Esophagus squamous epithelium (tissue), 5 donors: Measurements from ENCODE around the gene FANCL. TPM values are rescaled to one million over a fixed set of nuclear protein-coding genes. Genes with fewer than 3 reads are reported as not detected.
A peak's percentile ranks its signal among the peaks of the same experiment; 100 is the strongest.
"Not testable (repeated sequence)": the region's sequence is repeated elsewhere in the genome, so short reads cannot be mapped to it uniquely, and the experiment has no call there.

ENCODE experiments used
- DNase-seq: peaks from one replicate; lab custom pipeline; 2025; lab: John Stamatoyannopoulos, UW
- H3K27ac ChIP-seq, 4 donors: fragments of 200-600 bp; sonication (generic); one replicate each; pipeline ENCODE4 v1.5.1; 2016 to 2019; ENCODE audit warnings: mild to moderate bottlenecking in 1 of 4
- H3K27me3 ChIP-seq, 4 donors: fragments of 200-600 bp; sonication (generic); 1 replicate in 3 of 4; 2 replicates in 1 of 4; pipeline versions ENCODE4 v1.5.1 to v1.6.0; 2017 to 2021; ENCODE audit warnings: antibody characterized with exemption in 1 of 4
- H3K36me3 ChIP-seq, 3 donors: fragments of 200-600 bp; sonication (generic); one replicate each; pipeline ENCODE4 v1.5.1; 2016 to 2019
- H3K4me1 ChIP-seq, 3 donors: fragments of 200-600 bp; sonication (generic); one replicate each; pipeline ENCODE4 v1.5.1; 2017 to 2019
- H3K4me3 ChIP-seq, 4 donors: fragments of 200-600 bp; sonication (generic); 1 replicate in 3 of 4; 2 replicates in 1 of 4; pipeline ENCODE4 v1.5.1; 2016 to 2019; ENCODE audit warnings: mild to moderate bottlenecking in 2 of 4, moderate library complexity in 1 of 4
- H3K9me3 ChIP-seq, 3 donors: fragments of 200-600 bp; sonication (generic); one replicate each; pipeline ENCODE4 v1.5.1; 2016 to 2019
- POLR2A ChIP-seq, 4 donors: fragments of 450-650 bp; IDR thresholded peaks; one replicate each; pipeline ENCODE4 v1.6.1; 2017; ENCODE audit warnings: antibody characterized with exemption in 4 of 4, mild to moderate bottlenecking in 4 of 4, moderate library complexity in 3 of 4
- WGBS, 2 donors: methylation state at CpG; one replicate each; pipeline ENCODE4 v1.1.5; 2018; 5-methylcytosine and 5-hydroxymethylcytosine counted together
- intact Hi-C: fragments of 100-400 bp; cut with DNase I; formaldehyde crosslinking; loops from one replicate; pipeline ENCODE4 v1.15.0; 2022
- total RNA-seq, 4 donors: library from RNA; depleted of rRNA; stranded (reverse); fragments of >200 nt; gene quantifications; one replicate each; pipeline ENCODE4 v1.1.0, GENCODE V29; 2016
- TF ChIP-seq, protein P1 (sequence below), 6 experiments: fragments of 450-650 bp in 4 of 6; fragments of 200-600 bp in 2 of 6; sonication (generic) in 2 of 6; IDR thresholded peaks; one replicate each; pipeline ENCODE4 v1.5.1; 2016 to 2019; ENCODE audit warnings: antibody characterized with exemption in 6 of 6, mild to moderate bottlenecking in 4 of 6, moderate library complexity in 4 of 6
- donor health status: DM: yes; HTN: yes; CAD: no.

FANCL gene
- 10 to 100 TPM; 10.5 to 18.7 (median 14.2) TPM for total RNA-seq

DNA sequence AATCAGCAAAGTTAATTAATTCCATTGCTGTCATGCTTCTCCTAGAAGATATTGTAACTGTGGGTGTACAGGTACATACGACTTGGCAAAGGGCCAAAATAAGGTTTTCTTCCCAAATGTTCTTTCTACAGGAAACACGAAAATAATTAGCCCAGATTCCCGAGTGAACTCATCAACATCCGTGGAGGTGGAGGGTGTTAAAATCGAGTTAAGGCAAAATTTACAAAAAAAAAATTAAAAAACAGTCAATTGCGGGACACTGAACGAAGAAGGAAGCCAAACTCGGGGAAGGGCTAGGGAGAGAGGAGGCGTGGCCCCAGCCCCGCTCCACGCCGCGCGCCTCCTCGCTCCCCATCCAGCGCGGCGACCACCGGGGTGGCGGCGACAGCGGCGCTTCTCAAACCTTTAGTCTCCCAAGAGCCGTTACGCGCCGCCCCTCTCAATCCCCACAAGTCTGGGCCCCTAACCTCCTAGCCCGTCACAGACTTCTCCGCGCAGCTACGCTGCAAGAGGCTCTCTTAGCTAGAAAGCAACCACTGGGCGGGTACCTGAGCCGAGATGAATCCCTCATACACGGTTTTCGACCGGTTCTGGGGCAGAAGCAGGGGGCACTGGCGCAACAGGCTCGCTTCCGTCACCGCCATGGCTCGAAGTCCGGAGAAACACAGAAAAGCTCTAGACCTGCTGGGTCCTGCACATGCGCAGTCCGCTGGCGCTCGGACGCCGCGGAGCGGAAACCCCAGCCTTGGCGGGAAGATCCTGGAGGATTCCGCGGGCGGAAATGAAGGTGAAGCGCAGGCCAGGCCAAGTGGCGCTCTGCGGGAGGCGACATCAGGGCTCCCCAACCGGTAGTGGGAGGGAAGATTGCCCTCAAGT, at the start of gene FANCL:
FANCL (minus strand) TSS at position 656 of the 876 bp plus-strand sequence; CDS start at position 644, 12 bp downstream.
- Histone ChIP-seq H3K27me3 (no peaks in the 10 kb centered on the region), H3K4me3 (peak within 1 kb of the TSS; percentile 81 to 95 (median 86)), H3K9me3 (no peaks in the 10 kb centered on the region), H3K36me3 (no peaks in the 10 kb centered on the region), H3K4me1 (peaks cover 0 to 24% (median 0%) of the 10 kb centered on the region in 3 donors), H3K27ac (peak within 1 kb of the TSS; percentile 73 to 92 (median 84))
- intact Hi-C loops: no loop called here
- WGBS, 2 donors: 0% methylated on average over 30 to 33 of the region's 59 CpGs
- peak; percentile 10 for DNase-seq
- peak in 1 of 4 donors; percentile 29 for TF ChIP-seq POLR2A (IDR thresholded peaks at IDR 0.05)
- TF ChIP-seq, protein P1, sequence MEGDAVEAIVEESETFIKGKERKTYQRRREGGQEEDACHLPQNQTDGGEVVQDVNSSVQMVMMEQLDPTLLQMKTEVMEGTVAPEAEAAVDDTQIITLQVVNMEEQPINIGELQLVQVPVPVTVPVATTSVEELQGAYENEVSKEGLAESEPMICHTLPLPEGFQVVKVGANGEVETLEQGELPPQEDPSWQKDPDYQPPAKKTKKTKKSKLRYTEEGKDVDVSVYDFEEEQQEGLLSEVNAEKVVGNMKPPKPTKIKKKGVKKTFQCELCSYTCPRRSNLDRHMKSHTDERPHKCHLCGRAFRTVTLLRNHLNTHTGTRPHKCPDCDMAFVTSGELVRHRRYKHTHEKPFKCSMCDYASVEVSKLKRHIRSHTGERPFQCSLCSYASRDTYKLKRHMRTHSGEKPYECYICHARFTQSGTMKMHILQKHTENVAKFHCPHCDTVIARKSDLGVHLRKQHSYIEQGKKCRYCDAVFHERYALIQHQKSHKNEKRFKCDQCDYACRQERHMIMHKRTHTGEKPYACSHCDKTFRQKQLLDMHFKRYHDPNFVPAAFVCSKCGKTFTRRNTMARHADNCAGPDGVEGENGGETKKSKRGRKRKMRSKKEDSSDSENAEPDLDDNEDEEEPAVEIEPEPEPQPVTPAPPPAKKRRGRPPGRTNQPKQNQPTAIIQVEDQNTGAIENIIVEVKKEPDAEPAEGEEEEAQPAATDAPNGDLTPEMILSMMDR (IDR thresholded peaks at IDR 0.05): peak in 1 of 6 experiments; percentile 30

DNA sequence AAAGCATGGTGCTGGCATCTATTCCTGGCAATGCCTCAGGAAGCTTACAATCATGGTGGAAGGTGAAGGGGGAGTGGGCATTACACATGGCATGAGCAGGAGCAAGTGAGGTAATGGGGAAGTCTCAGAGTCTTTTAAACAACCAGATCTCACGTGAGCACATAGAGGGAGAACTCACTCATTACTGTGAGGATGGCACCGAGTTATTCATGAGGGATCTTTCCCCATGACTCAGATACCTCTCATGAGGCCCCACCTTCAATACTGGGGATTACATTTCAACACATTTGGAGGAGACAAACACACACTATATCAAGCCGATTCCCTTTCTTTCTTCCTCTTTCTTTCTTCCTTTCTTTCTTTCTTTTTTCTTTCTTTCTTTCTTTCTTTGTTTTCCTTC, 47.9 kb upstream of the FANCL start:
- no peaks in the 10 kb centered on the region for H3K36me3 ChIP-seq
- no peaks in the 10 kb centered on the region for H3K9me3 ChIP-seq
- TF ChIP-seq POLR2A (IDR thresholded peaks at IDR 0.05): no peak
- TF ChIP-seq, protein P1 (IDR thresholded peaks at IDR 0.05): no peak
- no peak for DNase-seq
- H3K27me3 ChIP-seq: no peaks in the 10 kb centered on the region
- H3K4me3 ChIP-seq: no peak overlapping the region
- WGBS, 2 donors: 39 to 40% methylated on average over 3 of the region's 3 CpGs
- H3K27ac ChIP-seq: no peak overlapping the region
- H3K4me1 ChIP-seq: no peaks in the 10 kb centered on the region
- intact Hi-C loops: no loop called here

DNA sequence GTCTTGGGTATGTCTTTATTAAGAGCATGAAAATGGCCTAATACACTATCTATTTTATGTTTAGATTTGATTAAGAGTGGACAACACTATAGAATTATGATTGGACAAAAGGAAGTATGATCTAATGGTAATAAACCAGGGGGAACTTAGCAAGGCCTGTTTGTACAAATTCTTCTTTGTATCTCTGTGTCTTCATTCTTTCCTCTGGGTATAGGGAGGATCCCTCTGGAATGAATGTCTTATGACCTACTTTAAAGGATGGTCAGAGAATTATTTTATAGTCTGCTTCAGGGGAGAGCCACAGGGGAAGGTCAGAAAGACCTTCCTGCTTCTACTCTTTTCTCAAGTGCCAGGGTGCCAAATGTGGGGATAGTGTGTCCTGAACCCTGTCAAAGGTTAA, 42.8 kb upstream of the FANCL start:
- intact Hi-C loops: no loop called here

DNA sequence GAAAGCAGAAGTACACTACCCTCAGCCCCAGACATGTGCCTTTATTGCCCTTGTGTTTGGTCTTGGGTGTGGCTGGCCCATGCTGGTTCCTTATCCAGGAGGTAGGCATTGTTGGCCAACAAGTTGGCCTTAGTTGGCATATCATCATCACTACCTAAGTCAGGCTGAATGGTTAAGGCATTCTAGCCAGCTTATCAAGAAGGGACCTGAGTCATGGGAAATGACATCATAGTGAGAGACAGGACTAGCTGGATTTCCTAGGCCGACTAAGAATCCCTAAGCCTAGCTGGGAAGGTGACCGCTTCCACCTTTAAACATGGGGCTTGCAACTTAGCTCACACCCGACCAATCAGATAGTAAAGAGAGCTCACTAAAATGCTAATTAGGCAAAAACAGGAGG, 34.0 kb upstream of the FANCL start:
- H3K9me3 ChIP-seq, intact Hi-C loops, H3K4me1 ChIP-seq, H3K4me3 ChIP-seq, H3K27me3 ChIP-seq, H3K27ac ChIP-seq, H3K36me3 ChIP-seq, DNase-seq: not testable (repeated sequence)
- WGBS, 2 donors: 58 to 74% methylated on average over 3 of the region's 3 CpGs

More for the DNA sequence above, 42.8 kb upstream of the FANCL start:
- no peaks in the 10 kb centered on the region for H3K4me1 ChIP-seq
- no peaks in the 10 kb centered on the region for H3K36me3 ChIP-seq
- no peaks in the 10 kb centered on the region for H3K9me3 ChIP-seq
- no peak overlapping the region for H3K27ac ChIP-seq
- no peak overlapping the region for H3K4me3 ChIP-seq
- no peaks in the 10 kb centered on the region for H3K27me3 ChIP-seq
- no peak for TF ChIP-seq POLR2A (IDR thresholded peaks at IDR 0.05)
- TF ChIP-seq, protein P1 (IDR thresholded peaks at IDR 0.05): no peak
- DNase-seq: no peak

DNA sequence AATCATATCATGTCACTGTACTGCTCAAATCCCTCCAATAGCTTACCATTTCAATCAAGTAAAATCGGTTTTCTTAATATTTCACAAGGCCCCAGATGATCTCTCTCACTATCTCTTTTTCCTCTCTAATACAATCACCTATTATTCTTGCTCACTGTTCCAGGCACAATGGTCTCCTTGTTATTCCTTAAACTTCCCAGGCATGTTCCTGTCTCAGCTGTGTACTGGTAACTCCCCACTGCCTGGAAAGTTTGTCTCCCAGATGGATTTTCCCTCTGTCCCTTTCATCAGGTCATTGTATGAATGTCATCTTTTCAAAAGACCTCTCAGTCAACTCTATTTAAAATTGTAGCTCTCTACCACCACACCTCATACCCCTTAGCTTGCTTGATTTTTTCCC, 30.7 kb upstream of the FANCL start:
- no peaks in the 10 kb centered on the region for H3K36me3 ChIP-seq
- no peak overlapping the region for H3K4me3 ChIP-seq
- intact Hi-C loops: no loop called here
- DNase-seq: no peak
- H3K27me3 ChIP-seq: no peaks in the 10 kb centered on the region
- H3K9me3 ChIP-seq: no peaks in the 10 kb centered on the region
- H3K27ac ChIP-seq: no peak overlapping the region
- no peaks in the 10 kb centered on the region for H3K4me1 ChIP-seq
- 63 to 75% methylated on average over 1 of the region's 1 CpG for WGBS, 2 donors
- TF ChIP-seq, protein P1 (IDR thresholded peaks at IDR 0.05): no peak
- TF ChIP-seq POLR2A (IDR thresholded peaks at IDR 0.05): no peak
